Measurements from ENCODE around the gene NOS1AP.
"Not testable (repeated sequence)": the region's sequence is repeated elsewhere in the genome, so short reads cannot be mapped to it uniquely, and the experiment has no call there.

The NOS1AP gene

DNA sequence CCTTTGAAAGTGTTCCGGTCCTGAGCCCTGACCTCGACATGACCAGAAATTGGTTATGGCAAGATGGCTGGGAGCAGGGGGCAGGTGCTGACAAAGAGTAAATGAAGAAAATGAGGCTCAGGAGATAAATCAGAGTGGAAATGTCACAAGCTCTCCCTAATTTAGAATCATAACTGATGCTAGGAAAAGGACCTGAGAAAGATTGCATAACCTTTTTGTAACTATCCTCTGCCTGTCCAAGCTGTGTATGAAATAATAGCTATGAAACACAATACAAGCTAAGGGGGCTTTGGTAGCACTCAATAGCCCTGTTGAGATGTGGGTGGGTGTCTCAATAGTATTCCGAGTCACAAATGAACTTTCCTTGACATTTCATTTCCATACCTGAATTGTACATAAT, 12.9 kb upstream of the NOS1AP start:
- no peak overlapping the region for H3K4me3 ChIP-seq (replicated peaks; ENCODE audit: low read depth, low read length)
- no peak for DNase-seq (ENCODE audit: extremely low read depth, insufficient read length)
- TF ChIP-seq, protein P1, sequence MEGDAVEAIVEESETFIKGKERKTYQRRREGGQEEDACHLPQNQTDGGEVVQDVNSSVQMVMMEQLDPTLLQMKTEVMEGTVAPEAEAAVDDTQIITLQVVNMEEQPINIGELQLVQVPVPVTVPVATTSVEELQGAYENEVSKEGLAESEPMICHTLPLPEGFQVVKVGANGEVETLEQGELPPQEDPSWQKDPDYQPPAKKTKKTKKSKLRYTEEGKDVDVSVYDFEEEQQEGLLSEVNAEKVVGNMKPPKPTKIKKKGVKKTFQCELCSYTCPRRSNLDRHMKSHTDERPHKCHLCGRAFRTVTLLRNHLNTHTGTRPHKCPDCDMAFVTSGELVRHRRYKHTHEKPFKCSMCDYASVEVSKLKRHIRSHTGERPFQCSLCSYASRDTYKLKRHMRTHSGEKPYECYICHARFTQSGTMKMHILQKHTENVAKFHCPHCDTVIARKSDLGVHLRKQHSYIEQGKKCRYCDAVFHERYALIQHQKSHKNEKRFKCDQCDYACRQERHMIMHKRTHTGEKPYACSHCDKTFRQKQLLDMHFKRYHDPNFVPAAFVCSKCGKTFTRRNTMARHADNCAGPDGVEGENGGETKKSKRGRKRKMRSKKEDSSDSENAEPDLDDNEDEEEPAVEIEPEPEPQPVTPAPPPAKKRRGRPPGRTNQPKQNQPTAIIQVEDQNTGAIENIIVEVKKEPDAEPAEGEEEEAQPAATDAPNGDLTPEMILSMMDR (IDR thresholded peaks at IDR 0.05; ENCODE audit: insufficient read depth, low read length, poor library complexity, severe bottlenecking): no peak

DNA sequence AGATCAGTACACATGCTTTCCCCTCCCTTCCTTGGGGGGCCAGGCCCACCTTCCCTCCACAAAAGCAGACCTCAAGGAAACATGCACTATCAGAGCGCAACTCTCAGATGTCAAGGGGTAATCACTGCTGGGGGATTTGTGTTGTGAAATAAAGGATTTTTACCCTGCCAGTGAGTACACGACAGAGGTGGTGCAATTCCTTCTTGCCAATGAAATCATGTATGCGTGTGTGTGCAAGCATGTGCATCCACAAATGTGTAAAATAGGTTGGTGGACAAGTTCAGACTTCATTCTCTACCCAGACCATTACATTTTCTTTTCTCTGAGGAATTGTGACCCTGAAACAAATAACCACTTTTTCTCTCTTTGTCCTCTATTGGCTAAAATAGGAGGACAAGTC, 9.8 kb upstream of the NOS1AP start:
- Histone ChIP-seq H3K36me3 (ENCODE audit: control insufficient read depth, insufficient read depth, low read length) (no peaks in the 10 kb centered on the region), H3K27me3 (replicated peaks; ENCODE audit: control insufficient read depth, insufficient read depth, low read length) (no peaks in the 10 kb centered on the region; the same call in 1 of the 2 replicates), H3K4me3 (replicated peaks; ENCODE audit: low read depth, low read length) (no peak overlapping the region)
- TF ChIP-seq, protein P1 (IDR thresholded peaks at IDR 0.05; ENCODE audit: insufficient read depth, low read length, poor library complexity, severe bottlenecking): no peak
- DNase-seq (ENCODE audit: extremely low read depth, insufficient read length): no peak

More for the DNA sequence above, 12.9 kb upstream of the NOS1AP start:
- Histone ChIP-seq H3K27me3 (replicated peaks; ENCODE audit: control insufficient read depth, insufficient read depth, low read length) (no peaks in the 10 kb centered on the region; the same call in 1 of the 2 replicates), H3K36me3 (ENCODE audit: control insufficient read depth, insufficient read depth, low read length) (no peaks in the 10 kb centered on the region)

DNA sequence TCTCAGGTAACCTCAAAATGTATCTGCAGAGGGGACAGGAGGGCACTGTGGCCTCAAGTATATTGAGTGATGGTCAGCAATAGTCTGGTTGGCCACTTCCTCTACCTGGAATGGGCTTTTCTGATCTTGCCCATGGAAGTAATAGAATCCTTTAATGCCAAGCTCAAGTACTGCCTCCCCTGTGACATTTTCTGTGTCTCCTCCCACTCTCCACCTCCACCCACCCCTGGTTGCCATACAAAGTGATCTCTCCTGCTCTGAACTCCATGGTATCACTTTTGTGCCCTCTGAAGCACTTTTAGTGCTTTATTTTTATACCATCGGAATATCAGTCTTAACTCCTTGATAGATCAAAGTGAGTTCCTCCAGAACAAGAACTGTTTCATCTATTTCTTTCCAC, 9.2 kb upstream of the NOS1AP start:
- Histone ChIP-seq H3K4me3 (replicated peaks; ENCODE audit: low read depth, low read length) (no peak overlapping the region), H3K36me3 (ENCODE audit: control insufficient read depth, insufficient read depth, low read length) (no peaks in the 10 kb centered on the region), H3K27me3 (replicated peaks; ENCODE audit: control insufficient read depth, insufficient read depth, low read length) (no peaks in the 10 kb centered on the region; the same call in 1 of the 2 replicates)
- DNase-seq (ENCODE audit: extremely low read depth, insufficient read length): no peak
- TF ChIP-seq, protein P1 (IDR thresholded peaks at IDR 0.05; ENCODE audit: insufficient read depth, low read length, poor library complexity, severe bottlenecking): no peak

DNA sequence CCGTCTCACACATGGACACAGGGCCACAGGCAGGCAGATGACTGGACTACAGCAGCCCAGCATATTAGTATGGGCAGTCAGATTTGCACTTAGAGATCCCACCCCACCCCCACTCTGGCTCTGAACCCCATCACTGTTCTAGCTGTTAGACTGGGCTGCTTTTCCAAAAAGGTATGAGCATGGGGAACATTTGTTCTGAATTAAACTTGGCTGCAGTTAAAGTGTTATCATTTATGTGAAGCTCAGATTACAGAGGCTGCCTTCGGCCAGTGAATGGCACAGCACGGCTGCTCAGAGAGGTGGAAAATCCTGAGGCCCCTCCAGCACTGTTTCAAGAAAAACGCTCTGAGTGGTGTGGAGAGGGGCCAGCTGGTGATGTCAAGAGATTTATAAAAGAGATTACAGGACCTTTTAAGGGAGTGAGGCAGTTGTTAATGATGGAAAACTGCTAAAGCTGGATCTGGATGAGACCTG, 6.9 kb upstream of the NOS1AP start:
- DNase-seq (ENCODE audit: extremely low read depth, insufficient read length): no peak
- no peak overlapping the region for H3K4me3 ChIP-seq (replicated peaks; ENCODE audit: low read depth, low read length)
- TF ChIP-seq, protein P1 (IDR thresholded peaks at IDR 0.05; ENCODE audit: insufficient read depth, low read length, poor library complexity, severe bottlenecking): no peak
- no peaks in the 10 kb centered on the region for H3K36me3 ChIP-seq (ENCODE audit: control insufficient read depth, insufficient read depth, low read length)
- H3K27me3 ChIP-seq (replicated peaks; ENCODE audit: control insufficient read depth, insufficient read depth, low read length): no peaks in the 10 kb centered on the region; the same call in 1 of the 2 replicates

DNA sequence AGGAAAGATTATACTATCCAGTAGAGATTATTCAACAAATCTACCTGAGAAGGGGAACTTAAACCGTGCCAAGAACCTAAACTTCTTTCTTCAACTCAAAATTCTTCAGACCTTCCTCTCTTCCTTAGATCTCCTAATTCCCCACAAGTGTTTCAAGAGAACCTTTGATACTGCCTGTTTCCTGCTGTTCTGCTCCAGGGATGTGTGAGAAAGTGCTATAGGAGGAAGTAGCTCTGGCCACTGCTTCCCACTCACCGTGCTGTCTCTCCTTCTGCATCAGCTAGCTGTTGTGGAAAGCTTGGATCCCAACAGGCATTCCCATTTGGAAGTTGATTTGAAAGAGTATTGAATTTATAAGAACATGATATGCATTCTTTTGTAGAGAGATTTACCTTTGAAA, 4.5 kb upstream of the NOS1AP start:
- H3K4me3 ChIP-seq (replicated peaks; ENCODE audit: low read depth, low read length): no peak overlapping the region
- H3K36me3 ChIP-seq (ENCODE audit: control insufficient read depth, insufficient read depth, low read length): no peaks in the 10 kb centered on the region
- TF ChIP-seq, protein P1 (IDR thresholded peaks at IDR 0.05; ENCODE audit: insufficient read depth, low read length, poor library complexity, severe bottlenecking): no peak
- H3K27me3 ChIP-seq (replicated peaks; ENCODE audit: control insufficient read depth, insufficient read depth, low read length): no peaks in the 10 kb centered on the region; the same call in 1 of the 2 replicates
- DNase-seq (ENCODE audit: extremely low read depth, insufficient read length): no peak

DNA sequence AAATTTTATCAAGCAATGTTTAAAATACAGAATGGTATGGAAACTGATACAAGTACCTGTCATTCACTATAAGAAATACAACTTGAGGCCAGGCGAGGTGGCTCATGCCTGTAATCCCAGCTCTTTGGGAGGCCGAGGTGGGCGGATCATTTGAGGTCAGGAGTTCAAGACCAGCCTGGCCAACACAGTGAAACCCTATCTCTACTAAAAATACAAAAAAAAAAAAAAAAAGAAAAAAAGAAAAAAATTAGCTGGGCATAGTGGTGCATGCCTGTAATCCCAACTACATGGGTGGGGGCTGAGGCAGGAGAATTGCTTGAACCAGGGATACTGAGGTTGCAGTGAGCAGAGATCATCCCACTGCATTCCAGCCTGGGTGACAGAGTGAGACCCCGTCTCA, 2.7 kb upstream of the NOS1AP start:
- not testable (repeated sequence) for H3K4me3 ChIP-seq (replicated peaks; ENCODE audit: low read depth, low read length); H3K36me3 ChIP-seq (ENCODE audit: control insufficient read depth, insufficient read depth, low read length); H3K27me3 ChIP-seq (replicated peaks; ENCODE audit: control insufficient read depth, insufficient read depth, low read length); DNase-seq (ENCODE audit: extremely low read depth, insufficient read length)
